ENCODE data around the gene MRPL10.

Gene MRPL10

GRCh38 chr17:47878203-47879027 is 47.1 kb upstream of the MRPL10 start:
- no peak overlapping the region for H2BK15ac ChIP-seq (ENCODE audit: low read length)
- no peak for DNase-seq (ENCODE audit: low spot score)
- H4K8ac ChIP-seq (ENCODE audit: low read depth, low read length), result no peak overlapping the region
- H3K18ac ChIP-seq (ENCODE audit: low read length), result no peak overlapping the region
- H3K4me2 ChIP-seq (ENCODE audit: insufficient read depth, low read length, poor library complexity, severe bottlenecking), result no peak overlapping the region
- H3K27me3 ChIP-seq (ENCODE audit: control insufficient read depth in 3 of 3, insufficient read depth in 3 of 3, low read depth in 1 of 3, low read length in 3 of 3), result peaks cover 0 to 83% (median 3%) of the 10 kb centered on the region in 3 experiments
- H2BK12ac ChIP-seq (ENCODE audit: low read length), result no peak overlapping the region
- peaks cover 0 to 10% of the 10 kb centered on the region in 2 donors for H3K4me1 ChIP-seq (ENCODE audit: control insufficient read depth in 2 of 2, insufficient read depth in 1 of 2, low read depth in 1 of 2, low read length in 2 of 2)
- no peak overlapping the region for H3K4ac ChIP-seq (ENCODE audit: low read length)
- no peaks in the 10 kb centered on the region for H3K79me1 ChIP-seq (ENCODE audit: low read depth, low read length)
- no peak overlapping the region for H2BK5ac ChIP-seq (ENCODE audit: low read length)
- H3K36me3 ChIP-seq (replicated peaks in 1 of 2; ENCODE audit: control insufficient read depth in 2 of 2, insufficient read depth in 2 of 2, low read length in 2 of 2), result no peaks in the 10 kb centered on the region
- peak overlapping the region; percentile 64 for H2AK5ac ChIP-seq (ENCODE audit: low read depth, low read length)
- no peak overlapping the region for H3K9ac ChIP-seq (ENCODE audit: low read depth, low read length, poor library complexity)
- WGBS, 2 donors (ENCODE audit: extremely low coverage in 2 of 2, insufficient read length in 2 of 2, insufficient replicate concordance in 1 of 2), result no CpG with 5 or more reads among the region's 10 CpGs
- H3K23ac ChIP-seq (ENCODE audit: low read depth, low read length, poor library complexity), result no peak overlapping the region
- H3K27ac ChIP-seq (replicated peaks; ENCODE audit: low read length), result no peak overlapping the region
- H3K9me3 ChIP-seq (replicated peaks in 1 of 2; ENCODE audit: control insufficient read depth in 2 of 2, insufficient read depth in 1 of 2, low read depth in 1 of 2, low read length in 2 of 2), result no peaks in the 10 kb centered on the region
- no peak overlapping the region for H3K14ac ChIP-seq (ENCODE audit: low read length)
- H3K4me3 ChIP-seq (ENCODE audit: low read length in 2 of 2), result no peak overlapping the region
- no peak overlapping the region for H4K91ac ChIP-seq (ENCODE audit: low read depth, low read length, poor library complexity)
- no peak overlapping the region for H2AFZ ChIP-seq (ENCODE audit: low read length)
- H2BK120ac ChIP-seq (ENCODE audit: low read depth, low read length), result no peak overlapping the region

- Histone ChIP-seq H3K4me3 (ENCODE audit: low read length in 2 of 2) (no peak overlapping the region), H3K27ac (replicated peaks; ENCODE audit: low read length) (no peak overlapping the region), H3K9ac (ENCODE audit: low read depth, low read length, poor library complexity) (no peak overlapping the region), H3K14ac (ENCODE audit: low read length) (no peak overlapping the region), H2AFZ (ENCODE audit: low read length) (no peak overlapping the region), H2BK12ac (ENCODE audit: low read length) (no peak overlapping the region), H3K27me3 (ENCODE audit: control insufficient read depth in 3 of 3, insufficient read depth in 3 of 3, low read depth in 1 of 3, low read length in 3 of 3) (peaks cover 0 to 84% (median 13%) of the 10 kb centered on the region in 3 experiments), H3K9me3 (replicated peaks in 1 of 2; ENCODE audit: control insufficient read depth in 2 of 2, insufficient read depth in 1 of 2, low read depth in 1 of 2, low read length in 2 of 2) (no peaks in the 10 kb centered on the region), H2BK120ac (ENCODE audit: low read depth, low read length) (no peak overlapping the region), H3K23ac (ENCODE audit: low read depth, low read length, poor library complexity) (no peak overlapping the region), H4K91ac (ENCODE audit: low read depth, low read length, poor library complexity) (no peak overlapping the region), H4K8ac (ENCODE audit: low read depth, low read length) (no peak overlapping the region), H2AK5ac (ENCODE audit: low read depth, low read length) (no peak overlapping the region), H2BK15ac (ENCODE audit: low read length) (no peak overlapping the region), H3K4me1 (ENCODE audit: control insufficient read depth in 2 of 2, insufficient read depth in 1 of 2, low read depth in 1 of 2, low read length in 2 of 2) (peaks cover 0 to 16% of the 10 kb centered on the region in 2 donors), H2BK5ac (ENCODE audit: low read length) (no peak overlapping the region), H3K36me3 (replicated peaks in 1 of 2; ENCODE audit: control insufficient read depth in 2 of 2, insufficient read depth in 2 of 2, low read length in 2 of 2) (no peaks in the 10 kb centered on the region), H3K18ac (ENCODE audit: low read length) (no peak overlapping the region), H3K4me2 (ENCODE audit: insufficient read depth, low read length, poor library complexity, severe bottlenecking) (no peak overlapping the region), H3K4ac (ENCODE audit: low read length) (no peak overlapping the region), H3K79me1 (ENCODE audit: low read depth, low read length) (no peaks in the 10 kb centered on the region)
- no peak for DNase-seq (ENCODE audit: low spot score)
- WGBS, 2 donors (ENCODE audit: extremely low coverage in 2 of 2, insufficient read length in 2 of 2, insufficient replicate concordance in 1 of 2), result no CpG with 5 or more reads among the region's 9 CpGs
These were observed 46.2 kb upstream of the MRPL10 start for GRCh38 chr17:47877368-47878034.

- DNase-seq (ENCODE audit: low spot score), result no peak
- H3K36me3 ChIP-seq (replicated peaks in 1 of 2; ENCODE audit: control insufficient read depth in 2 of 2, insufficient read depth in 2 of 2, low read length in 2 of 2), result no peaks in the 10 kb centered on the region
- H3K4ac ChIP-seq (ENCODE audit: low read length), result no peak overlapping the region
- peaks cover 0 to 17% of the 10 kb centered on the region in 2 donors for H3K4me1 ChIP-seq (ENCODE audit: control insufficient read depth in 2 of 2, insufficient read depth in 1 of 2, low read depth in 1 of 2, low read length in 2 of 2)
- no peak overlapping the region for H4K91ac ChIP-seq (ENCODE audit: low read depth, low read length, poor library complexity)
- no peak overlapping the region for H2BK15ac ChIP-seq (ENCODE audit: low read length)
- H4K8ac ChIP-seq (ENCODE audit: low read depth, low read length), result no peak overlapping the region
- H3K23ac ChIP-seq (ENCODE audit: low read depth, low read length, poor library complexity), result no peak overlapping the region
- H3K9ac ChIP-seq (ENCODE audit: low read depth, low read length, poor library complexity), result peak overlapping the region; percentile 25
- H2AK5ac ChIP-seq (ENCODE audit: low read depth, low read length), result peak overlapping the region; percentile 81
- WGBS, 2 donors (ENCODE audit: extremely low coverage in 2 of 2, insufficient read length in 2 of 2, insufficient replicate concordance in 1 of 2), result no CpG with 5 or more reads among the region's 11 CpGs
- H3K4me3 ChIP-seq (ENCODE audit: low read length in 2 of 2), result no peak overlapping the region
- peaks cover 0 to 91% (median 19%) of the 10 kb centered on the region in 3 experiments for H3K27me3 ChIP-seq (ENCODE audit: control insufficient read depth in 3 of 3, insufficient read depth in 3 of 3, low read depth in 1 of 3, low read length in 3 of 3)
- H3K18ac ChIP-seq (ENCODE audit: low read length), result peak overlapping the region; percentile 48
- no peak overlapping the region for H3K27ac ChIP-seq (replicated peaks; ENCODE audit: low read length)
- H2BK5ac ChIP-seq (ENCODE audit: low read length), result no peak overlapping the region
- no peaks in the 10 kb centered on the region for H3K9me3 ChIP-seq (replicated peaks in 1 of 2; ENCODE audit: control insufficient read depth in 2 of 2, insufficient read depth in 1 of 2, low read depth in 1 of 2, low read length in 2 of 2)
- H2AFZ ChIP-seq (ENCODE audit: low read length), result no peak overlapping the region
- no peak overlapping the region for H2BK12ac ChIP-seq (ENCODE audit: low read length)
- no peak overlapping the region for H2BK120ac ChIP-seq (ENCODE audit: low read depth, low read length)
- H3K4me2 ChIP-seq (ENCODE audit: insufficient read depth, low read length, poor library complexity, severe bottlenecking), result no peak overlapping the region
- no peaks in the 10 kb centered on the region for H3K79me1 ChIP-seq (ENCODE audit: low read depth, low read length)
- no peak overlapping the region for H3K14ac ChIP-seq (ENCODE audit: low read length)
These were observed 44.0 kb upstream of the MRPL10 start for GRCh38 chr17:47875011-47875985.

Measured in neuronal stem cell (in vitro differentiated cells).